Prostate gland (tissue), 2 donors: Measurements from ENCODE around the gene INHBA.

Experiments used
- POLR2A ChIP-seq: fragments of 450-650 bp; IDR thresholded peaks from one replicate; pipeline ENCODE4 v1.6.1; 2016; ENCODE audit warnings: antibody characterized with exemption, mild to moderate bottlenecking
- POLR2AphosphoS5 ChIP-seq: sonication (generic); formaldehyde crosslinking; IDR thresholded peaks from one replicate; pipeline ENCODE4 v1.6.1; 2017; ENCODE audit warnings: antibody characterized with exemption
- TF ChIP-seq, protein P1 (sequence below), 4 experiments: fragments of 200-600 bp in 2 of 4; fragments of 450-650 bp in 2 of 4; sonication (generic) in 2 of 4; IDR thresholded peaks; 1 replicate in 3 of 4; 2 replicates in 1 of 4; pipeline ENCODE4 v1.5.1; 2016 to 2019; ENCODE audit warnings: antibody characterized with exemption in 4 of 4, mild to moderate bottlenecking in 2 of 4, moderate library complexity in 2 of 4

DNA sequence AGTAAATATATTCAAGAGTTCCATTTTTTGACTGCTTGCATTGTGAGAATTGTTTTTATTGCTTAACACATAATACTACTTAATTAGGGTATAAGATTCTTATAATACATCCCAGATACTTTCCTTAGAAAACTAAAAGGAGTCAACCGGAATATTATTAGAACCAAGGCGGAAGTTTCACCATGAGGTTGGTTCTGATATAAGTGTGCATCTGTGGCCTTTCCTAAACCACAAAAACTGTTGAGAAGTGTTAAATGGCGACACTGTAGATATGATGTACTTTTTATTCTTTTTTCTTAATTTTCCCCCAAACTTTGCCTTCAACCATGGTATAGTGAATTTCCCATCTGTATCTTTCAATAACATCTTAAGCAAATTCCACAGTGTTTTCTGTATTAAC lies 32.3 kb upstream of the INHBA start:
- TF ChIP-seq, protein P1, sequence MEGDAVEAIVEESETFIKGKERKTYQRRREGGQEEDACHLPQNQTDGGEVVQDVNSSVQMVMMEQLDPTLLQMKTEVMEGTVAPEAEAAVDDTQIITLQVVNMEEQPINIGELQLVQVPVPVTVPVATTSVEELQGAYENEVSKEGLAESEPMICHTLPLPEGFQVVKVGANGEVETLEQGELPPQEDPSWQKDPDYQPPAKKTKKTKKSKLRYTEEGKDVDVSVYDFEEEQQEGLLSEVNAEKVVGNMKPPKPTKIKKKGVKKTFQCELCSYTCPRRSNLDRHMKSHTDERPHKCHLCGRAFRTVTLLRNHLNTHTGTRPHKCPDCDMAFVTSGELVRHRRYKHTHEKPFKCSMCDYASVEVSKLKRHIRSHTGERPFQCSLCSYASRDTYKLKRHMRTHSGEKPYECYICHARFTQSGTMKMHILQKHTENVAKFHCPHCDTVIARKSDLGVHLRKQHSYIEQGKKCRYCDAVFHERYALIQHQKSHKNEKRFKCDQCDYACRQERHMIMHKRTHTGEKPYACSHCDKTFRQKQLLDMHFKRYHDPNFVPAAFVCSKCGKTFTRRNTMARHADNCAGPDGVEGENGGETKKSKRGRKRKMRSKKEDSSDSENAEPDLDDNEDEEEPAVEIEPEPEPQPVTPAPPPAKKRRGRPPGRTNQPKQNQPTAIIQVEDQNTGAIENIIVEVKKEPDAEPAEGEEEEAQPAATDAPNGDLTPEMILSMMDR (IDR thresholded peaks at IDR 0.05) = no peak
- no peak for TF ChIP-seq POLR2A
- TF ChIP-seq POLR2AphosphoS5 = no peak
